GM10266 (cell line): ENCODE measurements around the gene SLC22A17.

ENCODE experiments used
- DNase-seq: peaks from one replicate; pipeline ENCODE4 v3.0.0; 2012; ENCODE audit errors: extremely low spot score
- CTCF ChIP-seq: IDR thresholded peaks from 2 replicates; pipeline ENCODE4 v1.5.1; 2012; ENCODE audit warnings: mild to moderate bottlenecking, low read depth; ENCODE audit not compliant: control insufficient read depth, insufficient read depth; ENCODE audit errors: missing control alignments

SLC22A17 gene

GRCh38 chr14:23346693-23347405 lies 5.8 kb downstream of the SLC22A17 start:
- TF ChIP-seq CTCF: no peak
- no peak for DNase-seq

GRCh38 chr14:23345987-23346692 lies 6.5 kb downstream of the SLC22A17 start:
- TF ChIP-seq CTCF: no peak
- DNase-seq: no peak

- no peak for DNase-seq
- TF ChIP-seq CTCF: no peak
Observed at GRCh38 chr14:23344481-23344880, 8.2 kb downstream of the SLC22A17 start.

- no peak for TF ChIP-seq CTCF
- DNase-seq: no peak
Observed at GRCh38 chr14:23339506-23340268, 13.0 kb downstream of the SLC22A17 start.

GRCh38 chr14:23335623-23336022 lies 17.1 kb downstream of the SLC22A17 start:
- no peak for TF ChIP-seq CTCF
- DNase-seq: no peak

GRCh38 chr14:23327947-23328744 lies 24.5 kb downstream of the SLC22A17 start:
- DNase-seq: peak; percentile 81
- TF ChIP-seq CTCF: peak; percentile 92
